NCI-H146 treated with DMSO at 0.1 percent for 48 hours (cell line): ENCODE measurements around the gene CGRRF1.

ENCODE experiments used
- DNase-seq: peaks from one replicate; lab custom pipeline; 2025; ENCODE audit not compliant: unreplicated experiment; lab: John Stamatoyannopoulos, UW

CGRRF1 gene

GRCh38 chr14:54489318-54489683 lies 20.4 kb upstream of the CGRRF1 start:
- no peak for DNase-seq

GRCh38 chr14:54489731-54490444 lies 19.8 kb upstream of the CGRRF1 start:
- no peak for DNase-seq

GRCh38 chr14:54490445-54491175 lies 19.1 kb upstream of the CGRRF1 start:
- DNase-seq = no peak

GRCh38 chr14:54493293-54493692 lies 16.4 kb upstream of the CGRRF1 start:
- no peak for DNase-seq

- DNase-seq = no peak
Measured at GRCh38 chr14:54497224-54497623, 12.5 kb upstream of the CGRRF1 start.

- DNase-seq = no peak
Measured at GRCh38 chr14:54498095-54498531, 11.6 kb upstream of the CGRRF1 start.

GRCh38 chr14:54498579-54498978 lies 11.1 kb upstream of the CGRRF1 start:
- no peak for DNase-seq

GRCh38 chr14:54500744-54501143 lies 9.0 kb upstream of the CGRRF1 start:
- DNase-seq = no peak

- DNase-seq = no peak
Measured at GRCh38 chr14:54501480-54501879, 8.2 kb upstream of the CGRRF1 start.

- DNase-seq = no peak
Measured at GRCh38 chr14:54502602-54503001, 7.1 kb upstream of the CGRRF1 start.

GRCh38 chr14:54503486-54503885 lies 6.2 kb upstream of the CGRRF1 start:
- no peak for DNase-seq

- DNase-seq = no peak
Measured at GRCh38 chr14:54512393-54512792, 2.7 kb downstream of the CGRRF1 start.

GRCh38 chr14:54515670-54516069 lies 6.0 kb downstream of the CGRRF1 start:
- DNase-seq = no peak

GRCh38 chr14:54516709-54517108 lies 7.0 kb downstream of the CGRRF1 start:
- no peak for DNase-seq

- DNase-seq = no peak
Measured at GRCh38 chr14:54524410-54524809, 14.7 kb downstream of the CGRRF1 start.

GRCh38 chr14:54528973-54529372 lies 19.3 kb downstream of the CGRRF1 start:
- no peak for DNase-seq

- DNase-seq = no peak
Measured at GRCh38 chr14:54529811-54530210, 20.1 kb downstream of the CGRRF1 start.

GRCh38 chr14:54532111-54533012 lies 22.7 kb downstream of the CGRRF1 start:
- no peak for DNase-seq

GRCh38 chr14:54533100-54533499 lies 23.4 kb downstream of the CGRRF1 start:
- DNase-seq = no peak

GRCh38 chr14:54535126-54535525 lies 25.4 kb downstream of the CGRRF1 start:
- no peak for DNase-seq

GRCh38 chr14:54535646-54536045 lies 25.9 kb downstream of the CGRRF1 start:
- DNase-seq = no peak

GRCh38 chr14:54537651-54538050 lies 27.9 kb downstream of the CGRRF1 start:
- no peak for DNase-seq
